ENCODE results near the gene ZNF771.

Gene ZNF771

DNA sequence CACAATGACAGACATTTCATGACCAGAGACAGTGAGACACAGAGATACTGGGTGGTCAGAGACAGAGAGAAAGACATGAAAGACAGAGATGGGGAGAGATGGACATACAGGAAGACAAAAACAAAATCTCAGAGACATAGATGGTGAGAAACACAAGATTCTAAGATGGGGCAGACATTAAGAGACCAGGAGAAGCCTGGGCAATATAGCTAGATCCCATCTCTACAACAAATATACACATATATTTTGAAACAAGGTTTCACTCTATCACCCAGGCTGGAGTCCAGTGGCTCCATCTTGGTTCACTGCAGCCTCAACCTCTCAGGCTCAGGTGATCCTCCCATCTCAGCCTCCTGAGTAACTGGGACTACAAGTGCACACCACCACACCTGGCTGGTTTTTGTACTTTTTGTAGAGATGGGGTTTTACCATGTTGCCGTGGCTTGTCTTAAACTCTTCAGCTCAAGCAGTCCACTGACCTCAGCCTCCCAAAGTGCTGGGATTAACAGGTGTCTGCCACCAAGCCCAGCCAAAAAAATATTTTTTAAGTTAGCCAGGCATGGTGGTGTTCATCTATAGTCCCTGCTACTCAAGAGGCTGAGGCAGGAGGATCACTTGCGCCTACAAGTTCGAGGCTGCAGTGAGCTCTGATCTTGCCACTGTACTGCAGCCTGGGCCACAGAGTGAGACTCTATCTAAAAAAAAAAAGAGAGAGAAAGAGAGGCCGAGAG is 27.2 kb upstream of the ZNF771 start:
- TF ChIP-seq, protein P1, sequence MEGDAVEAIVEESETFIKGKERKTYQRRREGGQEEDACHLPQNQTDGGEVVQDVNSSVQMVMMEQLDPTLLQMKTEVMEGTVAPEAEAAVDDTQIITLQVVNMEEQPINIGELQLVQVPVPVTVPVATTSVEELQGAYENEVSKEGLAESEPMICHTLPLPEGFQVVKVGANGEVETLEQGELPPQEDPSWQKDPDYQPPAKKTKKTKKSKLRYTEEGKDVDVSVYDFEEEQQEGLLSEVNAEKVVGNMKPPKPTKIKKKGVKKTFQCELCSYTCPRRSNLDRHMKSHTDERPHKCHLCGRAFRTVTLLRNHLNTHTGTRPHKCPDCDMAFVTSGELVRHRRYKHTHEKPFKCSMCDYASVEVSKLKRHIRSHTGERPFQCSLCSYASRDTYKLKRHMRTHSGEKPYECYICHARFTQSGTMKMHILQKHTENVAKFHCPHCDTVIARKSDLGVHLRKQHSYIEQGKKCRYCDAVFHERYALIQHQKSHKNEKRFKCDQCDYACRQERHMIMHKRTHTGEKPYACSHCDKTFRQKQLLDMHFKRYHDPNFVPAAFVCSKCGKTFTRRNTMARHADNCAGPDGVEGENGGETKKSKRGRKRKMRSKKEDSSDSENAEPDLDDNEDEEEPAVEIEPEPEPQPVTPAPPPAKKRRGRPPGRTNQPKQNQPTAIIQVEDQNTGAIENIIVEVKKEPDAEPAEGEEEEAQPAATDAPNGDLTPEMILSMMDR (IDR thresholded peaks at IDR 0.05; ENCODE audit: low read depth, low read length, missing control alignments), result no peak
- no peak overlapping the region for H3K4me3 ChIP-seq (replicated peaks; ENCODE audit: low read depth, low read length)
- no peak for DNase-seq (ENCODE audit: extremely low read depth, low read depth)

DNA sequence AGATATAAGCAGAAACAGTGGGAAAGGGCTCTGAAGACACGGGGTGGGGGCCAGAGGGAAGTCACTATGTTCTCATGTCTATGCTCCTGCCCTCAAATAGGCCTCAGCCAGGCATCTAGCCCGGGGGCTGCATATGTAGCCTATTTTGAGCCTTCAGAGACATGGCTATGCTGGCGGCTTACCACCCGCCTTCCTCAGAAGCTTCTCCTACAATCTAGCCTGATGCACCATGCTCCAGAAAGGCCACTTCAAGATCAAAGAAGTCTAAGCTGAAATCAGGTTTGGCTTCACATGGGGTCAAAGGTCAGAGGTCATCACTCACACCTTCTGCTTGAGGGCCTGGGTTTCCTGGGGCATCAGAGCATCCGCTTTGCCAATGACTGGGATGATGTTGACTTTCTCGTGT is 26.6 kb upstream of the ZNF771 start:
- no peak overlapping the region for H3K4me3 ChIP-seq (replicated peaks; ENCODE audit: low read depth, low read length)
- DNase-seq (ENCODE audit: extremely low read depth, low read depth), result no peak
- TF ChIP-seq, protein P1 (IDR thresholded peaks at IDR 0.05; ENCODE audit: low read depth, low read length, missing control alignments), result no peak

DNA sequence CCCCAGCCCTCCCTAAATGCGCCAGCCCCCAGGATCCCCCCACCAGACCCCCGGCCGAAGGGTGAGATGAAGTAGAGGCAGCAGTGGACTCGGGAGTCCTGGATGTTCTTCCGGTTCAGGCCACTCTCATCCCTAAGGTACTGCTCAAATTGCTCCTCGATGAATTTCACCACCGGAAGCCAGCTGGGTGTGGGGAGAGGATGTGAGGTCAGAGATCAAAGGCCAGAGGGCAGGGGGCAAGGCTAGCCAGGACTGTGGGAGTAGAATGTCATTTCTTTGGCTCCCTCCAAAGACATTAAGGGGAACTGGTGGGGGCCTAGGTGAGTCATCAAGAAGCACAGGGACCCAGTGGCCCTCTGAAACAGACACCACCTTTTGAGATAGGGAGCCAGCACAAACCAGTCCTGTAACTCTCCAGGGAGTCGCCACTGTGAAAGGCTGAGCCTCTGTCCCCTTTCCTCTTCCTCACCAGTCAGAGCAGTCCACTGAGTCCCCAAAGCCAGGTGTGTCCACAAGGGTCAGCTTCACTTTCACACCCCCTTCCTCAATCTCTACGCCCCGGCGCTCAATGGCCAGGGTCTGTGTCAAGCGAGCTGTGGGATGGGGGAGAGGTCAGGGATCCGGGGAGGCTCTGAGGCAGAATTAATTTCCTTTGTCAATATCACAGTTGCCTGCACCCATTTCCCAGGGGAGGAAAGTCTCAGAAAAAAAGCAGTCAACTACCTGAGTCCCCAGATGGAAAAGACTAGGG is 25.9 kb upstream of the ZNF771 start:
- no peak for DNase-seq (ENCODE audit: extremely low read depth, low read depth)
- no peak overlapping the region for H3K4me3 ChIP-seq (replicated peaks; ENCODE audit: low read depth, low read length)
- TF ChIP-seq, protein P1 (IDR thresholded peaks at IDR 0.05; ENCODE audit: low read depth, low read length, missing control alignments), result no peak

DNA sequence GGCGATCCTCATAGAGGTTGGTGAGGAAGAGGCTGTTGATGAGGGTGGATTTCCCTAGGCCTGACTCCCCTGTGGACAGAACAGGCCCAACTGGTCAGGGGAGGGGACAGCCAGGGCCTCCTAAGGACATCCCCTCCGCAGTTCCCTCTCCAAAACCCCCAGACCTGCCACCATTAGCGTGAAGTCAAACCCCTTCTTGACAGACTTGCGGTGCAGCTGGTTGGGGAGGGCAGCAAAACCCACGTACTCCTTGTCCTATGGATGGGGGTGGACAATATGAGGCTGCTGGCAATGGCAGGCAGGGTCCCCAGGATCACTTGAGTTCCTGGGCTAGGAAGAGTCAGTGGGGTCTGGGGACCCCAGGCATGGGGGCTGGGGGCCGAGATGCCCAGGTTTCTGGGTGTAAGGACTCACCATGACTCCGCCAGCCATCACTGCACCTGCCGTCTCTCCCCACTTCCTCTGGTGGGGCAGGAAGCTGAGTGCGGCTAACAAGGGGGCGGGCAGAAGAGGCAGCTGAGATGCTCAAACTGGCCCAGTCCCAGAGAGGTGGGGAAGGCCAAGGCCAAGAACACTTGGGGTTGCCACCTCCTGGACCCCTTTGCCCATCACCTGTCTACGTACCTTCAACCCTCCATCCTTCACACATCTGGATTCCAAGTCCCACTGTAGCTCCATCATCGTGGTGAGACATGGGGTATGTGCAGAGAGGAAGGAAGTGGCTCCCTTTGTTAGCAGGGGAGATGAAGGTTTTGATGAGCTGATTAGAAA is 25.1 kb upstream of the ZNF771 start, which contains the start of gene SEPTIN1:
Gene SEPTIN1 (minus strand): TSS at position 451 of the 771 bp plus-strand sequence. CDS start 19 bp downstream, at position 432.
- no peak for DNase-seq (ENCODE audit: extremely low read depth, low read depth)
- TF ChIP-seq, protein P1 (IDR thresholded peaks at IDR 0.05; ENCODE audit: low read depth, low read length, missing control alignments), result no peak
- no peak within 1 kb of the TSS for H3K4me3 ChIP-seq (replicated peaks; ENCODE audit: low read depth, low read length)

DNA sequence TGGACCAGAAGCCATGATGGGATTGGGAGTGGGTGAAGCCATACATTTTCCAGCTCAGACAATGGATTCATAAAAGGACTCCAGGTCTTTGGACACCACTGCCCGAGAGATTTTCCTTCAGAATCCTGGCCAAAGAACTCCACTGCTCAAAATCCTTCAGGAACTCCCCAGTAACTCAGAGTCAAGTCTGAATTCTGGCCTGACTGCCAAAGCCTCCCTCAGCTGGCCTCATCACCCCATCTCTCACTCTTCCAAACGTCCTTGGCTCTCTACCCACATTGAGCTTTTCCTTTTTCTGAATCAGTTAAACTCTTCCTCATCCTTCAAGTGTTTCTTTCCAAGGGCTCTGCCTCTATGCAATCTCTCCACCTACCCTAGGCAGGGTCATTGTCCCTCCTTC is 23.9 kb upstream of the ZNF771 start:
- TF ChIP-seq, protein P1 (IDR thresholded peaks at IDR 0.05; ENCODE audit: low read depth, low read length, missing control alignments), result no peak
- no peak overlapping the region for H3K4me3 ChIP-seq (replicated peaks; ENCODE audit: low read depth, low read length)
- no peak for DNase-seq (ENCODE audit: extremely low read depth, low read depth)

GRCh38 chr16:30394592-30395154 is 12.7 kb upstream of the ZNF771 start:
- no peak for DNase-seq (ENCODE audit: extremely low read depth, low read depth)
- peak overlapping the region; percentile 63 for H3K4me3 ChIP-seq (replicated peaks; ENCODE audit: low read depth, low read length)
- TF ChIP-seq, protein P1 (IDR thresholded peaks at IDR 0.05; ENCODE audit: low read depth, low read length, missing control alignments), result no peak

All from HFF-Myc (cell line).